Left cardiac atrium (tissue), 4 donors: Measurements from ENCODE around the gene OCEL1. TPM values are rescaled to one million over a fixed set of nuclear protein-coding genes. Genes with fewer than 3 reads are reported as not detected.

ENCODE experiments used
- ATAC-seq, 2 donors: fragments of 200-7000 bp; cut with Tn5 transposase; one replicate each; pipeline ENCODE4 v1.9.1; 2020; ENCODE audit warnings: mild to moderate bottlenecking in 2 of 2, moderate library complexity in 2 of 2
- DNase-seq: peaks from one replicate; pipeline ENCODE4 v3.0.0-alpha.2; 2020
- intact Hi-C, 2 donors: fragments of 100-400 bp; cut with DNase I; formaldehyde crosslinking; loops; one replicate each; pipeline versions ENCODE4 v1.14.1 to v1.15.1; 2022 to 2023
- total RNA-seq, 2 donors: library from RNA; stranded (reverse); fragmentation: NEBNext Ultra II Directional; extraction: Animal tissue kit (Norgen Biotek cat#: 25700); gene quantifications; one replicate each; pipeline ENCODE4 v1.2.1, GENCODE V29; 2021
- donor health status: DM: no; HTN: yes; CAD: no.
- donor health status: DM: no; HTN: yes; CAD: no; lungs with severe emphysema.
- donor health status: DM: yes; HTN: yes; CAD: no.
- donor health status: Dilated cardiomyopathy.

The OCEL1 gene
- total RNA-seq, 2 donors from 2014 or later: 18.7 to 25.3 TPM

DNA sequence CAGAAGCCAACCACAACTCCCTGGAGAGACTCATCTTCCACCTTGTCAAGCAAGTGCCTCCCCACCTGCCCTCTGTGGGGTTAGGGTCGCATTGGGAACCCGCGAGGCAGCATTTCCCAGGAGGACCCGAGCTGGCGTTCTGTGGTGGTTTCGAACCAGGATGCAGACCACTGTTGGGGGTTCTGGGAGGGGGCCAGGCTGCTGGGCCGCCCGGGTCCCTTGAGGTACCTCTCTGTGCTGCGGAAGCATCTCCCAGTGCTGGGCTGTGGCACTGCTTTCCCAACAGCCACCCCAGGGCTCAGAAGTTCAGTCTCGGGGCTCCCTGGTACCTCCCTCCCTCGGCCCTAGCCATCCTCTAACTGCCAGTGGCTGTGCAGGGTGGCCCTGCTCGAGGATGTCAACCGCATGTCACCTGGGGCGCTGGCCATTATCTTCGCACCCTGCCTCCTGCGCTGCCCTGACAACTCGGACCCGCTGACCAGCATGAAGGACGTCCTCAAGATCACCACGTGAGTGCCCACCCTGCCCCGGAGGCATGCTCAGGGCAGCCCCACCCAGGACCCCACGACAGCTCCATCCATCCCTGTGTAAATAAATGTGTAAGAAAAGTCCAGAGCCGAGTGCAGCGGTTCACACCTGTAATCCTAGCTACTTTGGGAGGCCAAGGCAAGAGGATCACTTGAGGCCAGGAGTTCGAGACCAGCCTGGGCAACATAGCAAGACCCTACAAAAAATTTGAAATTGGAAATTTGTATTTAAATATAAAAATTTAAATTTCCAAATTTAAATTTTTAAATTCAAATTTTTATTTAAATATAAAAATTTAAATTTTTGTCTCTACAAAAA lies 19.1 kb upstream of the OCEL1 start:
- intact Hi-C loops: loop anchor here in 1 of 2 donors (10.0 kb wide), 1 partner anchor 78 kb away; the partner anchor contains the start of gene ANKLE1
- no peak for DNase-seq
- no peak for ATAC-seq

DNA sequence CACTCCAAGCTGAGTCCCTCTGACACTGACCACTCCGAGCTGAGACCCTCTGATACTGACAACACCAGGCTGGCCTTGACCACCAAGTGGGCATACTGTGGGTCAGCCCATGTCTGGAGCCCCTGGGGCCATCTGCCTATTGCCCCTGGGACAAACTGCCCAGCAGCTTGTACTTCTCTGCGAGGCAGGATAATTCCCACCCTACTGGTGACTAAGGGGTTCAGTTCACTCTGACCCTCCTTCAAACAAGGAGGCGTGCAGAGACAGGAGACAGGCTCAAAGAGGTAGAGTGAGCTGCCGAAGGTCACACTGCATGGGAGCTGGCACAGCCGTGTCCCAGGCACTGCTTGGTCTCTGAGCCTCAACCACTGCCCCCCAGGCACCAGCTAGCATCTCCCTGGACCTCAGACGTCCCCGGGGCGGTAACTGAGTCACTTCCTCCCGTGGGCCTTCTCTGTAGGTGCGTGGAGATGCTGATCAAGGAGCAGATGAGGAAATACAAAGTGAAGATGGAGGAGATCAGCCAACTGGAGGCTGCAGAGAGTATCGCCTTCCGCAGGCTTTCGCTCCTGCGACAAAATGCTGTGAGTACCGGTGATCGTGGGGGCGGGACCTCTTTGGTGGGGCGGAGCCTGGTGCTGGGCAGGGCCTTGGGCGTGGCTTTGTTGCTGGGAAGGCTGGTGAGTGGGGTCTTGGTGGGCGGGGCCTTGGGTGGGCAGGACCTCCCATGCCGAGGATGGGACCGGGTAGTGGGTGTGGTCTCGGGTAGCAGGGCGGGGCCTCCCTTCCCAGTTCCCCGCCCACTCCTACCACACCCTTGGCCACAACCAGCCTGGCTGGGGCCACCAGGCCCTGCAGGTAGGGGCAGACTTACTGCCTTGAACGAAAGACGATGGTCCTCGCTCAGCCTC lies 16.6 kb upstream of the OCEL1 start:
- DNase-seq: no peak
- peak in 1 of 2 donors; percentile 11 for ATAC-seq
- intact Hi-C loops: loop anchor here in 1 of 2 donors (10.0 kb wide), 1 partner anchor 75 kb away; the partner anchor contains the start of gene ANKLE1

DNA sequence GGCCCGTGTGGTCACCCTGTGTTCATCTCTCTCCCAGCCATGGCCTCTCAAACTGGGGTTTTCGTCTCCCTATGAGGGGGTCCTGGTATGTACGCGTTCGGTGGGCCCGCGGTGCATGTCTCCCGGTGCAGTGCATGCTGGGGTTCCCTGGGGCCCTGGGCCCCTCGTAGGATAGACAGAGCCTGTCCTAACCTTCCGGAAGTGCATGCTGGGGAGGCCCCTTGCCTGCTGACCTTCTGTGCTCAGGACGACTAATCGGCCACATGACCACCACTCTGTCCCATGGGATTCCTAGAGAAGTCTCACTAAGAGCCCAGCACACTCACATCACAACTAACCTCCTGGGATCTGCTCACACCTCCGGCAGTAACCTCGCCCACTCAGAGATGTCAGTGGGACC lies 15.7 kb upstream of the OCEL1 start:
- no peak for DNase-seq
- intact Hi-C loops: no loop called here

DNA sequence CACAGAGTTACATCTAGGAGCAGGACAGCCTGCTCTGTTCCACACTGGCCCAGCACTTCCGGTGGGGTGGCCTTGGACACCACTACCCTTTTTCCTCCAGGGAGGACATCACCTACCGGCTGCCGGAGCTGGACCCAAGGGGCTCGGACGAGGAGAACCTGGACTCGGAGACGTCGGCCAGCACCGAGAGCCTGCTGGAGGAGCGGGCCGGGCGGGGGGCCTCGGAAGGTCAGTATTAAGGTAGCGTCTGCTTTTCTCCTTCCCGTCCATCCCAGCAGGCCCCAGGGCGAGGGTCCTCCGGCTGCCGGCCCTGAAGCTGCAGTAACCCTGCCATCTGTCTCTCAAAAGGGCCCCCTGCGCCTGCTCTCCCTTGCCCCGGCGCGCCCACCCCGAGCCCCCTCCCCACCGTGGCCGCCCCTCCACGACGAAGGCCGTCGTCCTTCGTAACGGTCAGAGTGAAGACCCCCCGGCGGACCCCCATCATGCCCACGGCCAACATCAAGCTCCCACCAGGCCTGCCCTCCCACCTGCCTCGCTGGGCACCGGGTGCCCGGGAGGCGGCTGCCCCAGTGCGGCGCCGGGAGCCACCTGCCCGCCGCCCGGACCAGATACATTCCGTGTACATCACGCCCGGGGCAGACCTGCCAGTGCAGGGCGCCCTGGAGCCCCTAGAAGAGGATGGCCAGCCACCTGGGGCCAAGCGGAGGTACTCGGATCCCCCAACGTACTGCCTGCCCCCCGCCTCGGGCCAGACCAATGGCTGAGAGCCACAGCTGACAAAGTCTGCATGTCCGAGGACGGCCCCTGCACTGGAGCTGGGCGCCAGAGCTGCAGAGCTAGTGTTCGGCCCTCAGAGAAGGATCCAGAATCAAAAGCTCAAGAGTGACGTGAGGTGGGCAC lies 14.2 kb upstream of the OCEL1 start:
- DNase-seq: no peak
- intact Hi-C loops: no loop called here
- ATAC-seq: no peak

More for the DNA sequence above, 15.7 kb upstream of the OCEL1 start:
- no peak for ATAC-seq

DNA sequence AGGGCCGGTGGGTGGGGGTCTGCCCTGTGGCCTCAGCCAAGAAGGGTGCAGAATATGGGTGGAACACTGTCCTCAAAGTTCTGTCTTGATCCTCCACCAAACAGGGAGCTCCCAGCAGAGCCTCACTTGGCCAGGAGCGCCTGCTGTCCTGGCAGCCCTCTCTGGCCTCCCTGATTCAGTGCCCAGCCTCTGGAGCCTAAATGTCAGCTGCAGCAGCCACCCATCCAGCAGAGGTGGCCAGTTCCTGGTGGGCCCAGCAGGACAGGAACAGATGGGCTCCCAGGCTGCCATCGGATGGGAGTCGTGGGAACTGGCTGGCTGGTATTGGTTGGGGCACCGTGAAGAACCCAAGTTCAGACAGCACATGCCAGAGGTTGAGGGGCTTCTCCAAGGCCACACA lies 12.7 kb upstream of the OCEL1 start:
- no peak for DNase-seq

DNA sequence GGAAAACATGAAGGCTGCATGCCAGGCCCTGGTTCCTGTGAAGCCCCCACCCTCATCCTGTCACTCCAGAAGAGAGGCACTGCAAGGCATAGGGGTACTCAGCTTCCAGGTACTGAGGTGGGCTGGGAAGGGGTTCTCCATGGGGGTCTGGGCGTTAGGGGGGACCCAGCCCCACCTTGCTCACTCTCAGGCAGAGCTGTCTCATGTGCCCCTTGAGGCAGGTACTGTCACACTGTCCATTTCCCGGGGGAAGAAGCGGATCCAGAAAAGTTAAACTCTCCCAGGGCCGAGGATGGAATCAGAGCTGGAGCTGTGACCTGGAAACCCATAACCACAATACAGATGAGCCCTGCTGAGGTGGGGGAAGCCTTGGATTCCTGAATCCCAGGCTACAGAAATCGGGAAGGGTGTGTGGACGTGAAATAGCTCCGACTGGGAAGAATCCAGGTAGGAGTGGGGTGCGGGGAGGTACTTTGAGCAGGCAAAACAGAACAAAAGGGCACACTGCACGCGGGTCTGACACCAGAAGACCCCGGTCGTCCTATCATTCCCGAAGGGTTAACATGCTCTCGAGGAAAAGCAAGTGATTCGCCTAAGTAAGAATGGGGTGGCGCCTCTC lies 11.4 kb upstream of the OCEL1 start:
- intact Hi-C loops: loop anchor here in 1 of 2 donors (5.0 kb wide), 1 partner anchor 137 kb away; the partner anchor contains the start of genes HAUS8 and MYO9B
- no peak for ATAC-seq

More for the DNA sequence above, 12.7 kb upstream of the OCEL1 start:
- ATAC-seq: no peak
- intact Hi-C loops: no loop called here

DNA sequence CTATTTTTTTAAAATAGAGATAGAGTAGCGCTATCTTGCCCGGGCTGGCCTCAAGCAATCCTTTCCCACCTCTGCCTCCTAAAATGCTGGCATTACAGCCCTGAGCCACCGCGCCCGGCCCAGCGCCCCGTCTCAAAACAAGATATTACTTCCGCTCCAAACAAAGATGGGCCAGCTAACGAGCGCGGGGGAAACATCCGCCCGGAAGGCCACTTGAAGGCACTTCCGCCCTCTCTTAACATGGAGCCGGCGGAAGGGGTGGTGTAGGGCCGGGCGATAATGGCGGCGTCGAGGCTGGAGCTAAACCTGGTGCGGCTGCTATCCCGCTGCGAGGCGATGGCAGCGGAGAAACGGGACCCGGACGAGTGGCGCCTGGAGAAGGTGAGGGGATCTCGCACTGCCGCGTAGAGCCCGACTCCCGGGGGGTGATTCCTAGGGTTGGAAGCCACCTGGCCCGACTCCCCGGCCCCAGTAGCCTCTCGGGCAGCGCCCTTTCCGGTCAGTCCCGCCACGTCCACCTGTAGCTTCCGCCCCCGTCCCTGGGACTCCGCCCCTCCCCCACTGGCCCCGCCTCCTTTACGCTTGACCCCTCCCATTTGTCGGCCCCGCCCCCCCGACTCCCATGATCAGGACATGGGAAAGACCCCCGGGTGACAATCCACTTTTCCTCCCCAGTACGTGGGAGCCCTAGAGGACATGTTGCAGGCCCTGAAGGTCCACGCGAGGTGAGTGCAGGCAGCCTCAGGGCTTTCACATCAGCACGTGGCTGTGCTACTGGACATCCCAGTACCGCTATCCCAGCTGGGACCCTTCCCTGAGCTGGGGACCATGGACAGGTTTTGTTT lies 10.7 kb upstream of the OCEL1 start, which contains the start of gene USE1:
TSS of gene USE1 (plus strand) at position 231 of the 845 bp plus-strand sequence. CDS start at position 280, 49 bp downstream.
- peak; percentile 93 to 96 for ATAC-seq
- peak; percentile 92 for DNase-seq
- intact Hi-C loops: loop anchor here in 1 of 2 donors (5.0 kb wide), 1 partner anchor 138 kb away; the partner anchor contains the start of genes HAUS8 and MYO9B

More for the DNA sequence above, 11.4 kb upstream of the OCEL1 start:
- DNase-seq: no peak

DNA sequence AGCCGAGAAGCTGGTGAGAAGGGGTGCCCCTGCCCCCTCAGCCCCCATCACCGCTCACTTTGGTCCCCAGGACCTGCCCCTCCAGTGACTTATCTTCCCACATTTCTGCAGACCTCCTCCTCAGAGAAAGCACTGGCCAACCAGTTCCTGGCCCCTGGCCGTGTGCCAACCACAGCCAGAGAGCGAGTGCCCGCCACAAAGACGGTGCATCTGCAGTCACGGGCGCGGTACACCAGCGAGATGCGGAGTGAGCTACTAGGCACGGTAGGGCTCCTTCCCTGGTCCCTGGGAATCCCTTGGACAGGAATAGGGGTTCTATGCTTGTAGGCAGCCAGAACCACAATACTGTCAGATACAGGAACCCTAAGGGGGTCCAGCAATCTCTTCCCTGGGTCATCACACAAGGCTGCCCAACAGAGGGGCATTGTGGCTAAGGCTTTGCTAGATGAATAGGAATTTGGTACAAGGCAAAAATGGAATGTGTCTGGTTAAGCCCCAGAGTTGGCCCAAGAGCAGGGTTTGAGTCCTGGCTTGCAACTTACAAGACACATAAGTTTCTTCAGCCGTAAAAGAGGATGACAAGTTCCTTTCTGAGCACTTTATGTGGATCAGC lies 9.9 kb upstream of the OCEL1 start:
- DNase-seq: no peak
- intact Hi-C loops: loop anchor here in 1 of 2 donors (5.0 kb wide), 1 partner anchor 139 kb away; the partner anchor contains the start of genes HAUS8 and MYO9B
- ATAC-seq: no peak

DNA sequence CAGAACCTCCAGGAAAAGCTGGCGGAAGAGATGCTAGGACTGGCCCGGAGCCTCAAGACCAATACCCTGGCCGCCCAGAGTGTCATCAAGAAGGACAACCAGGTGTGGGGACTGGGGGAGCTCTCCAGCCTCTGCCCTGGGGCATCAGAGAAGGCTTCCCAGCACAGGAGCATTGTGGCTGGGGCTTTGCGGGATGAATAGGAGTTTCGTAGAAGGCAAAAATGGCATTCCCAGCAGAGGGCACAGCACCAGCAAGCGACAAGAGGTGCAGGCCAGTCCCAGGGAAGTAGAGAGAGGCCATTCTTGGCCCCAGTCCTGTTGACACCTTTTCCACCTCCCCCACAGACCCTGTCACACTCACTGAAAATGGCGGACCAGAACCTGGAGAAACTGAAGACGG lies 6.7 kb upstream of the OCEL1 start:
- DNase-seq (no peak), ATAC-seq (no peak)
- intact Hi-C loops: loop anchor here in 1 of 2 donors (5.0 kb wide), 1 partner anchor 142 kb away; the partner anchor contains the start of genes HAUS8 and MYO9B

DNA sequence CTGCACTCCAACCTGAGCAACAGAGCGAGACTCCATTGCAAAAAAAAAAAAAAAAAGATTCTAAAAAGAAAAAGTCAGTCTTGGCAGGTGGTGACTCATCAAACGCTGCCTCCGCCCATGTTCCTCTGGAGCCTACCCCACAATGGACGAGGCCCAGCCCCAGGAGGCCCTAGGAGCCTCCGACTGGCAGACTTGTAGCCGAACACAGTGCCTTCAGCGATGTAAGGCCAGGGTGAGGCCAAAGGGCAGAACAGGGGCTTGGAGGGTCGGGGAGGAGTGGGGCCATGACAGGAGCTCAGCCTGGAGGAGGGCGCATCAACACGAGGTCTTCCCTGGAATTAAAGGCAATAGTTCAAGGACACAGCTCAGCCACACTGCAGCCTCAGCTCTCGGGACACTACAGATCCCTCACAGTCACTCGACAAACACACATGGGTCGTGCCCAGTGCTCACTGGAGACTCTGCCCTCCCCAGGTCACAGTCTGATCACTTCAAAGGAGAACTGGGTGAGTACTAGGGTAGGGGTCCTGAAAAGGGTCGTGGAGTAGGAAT lies 5.7 kb upstream of the OCEL1 start:
- DNase-seq: peak; percentile 70
- peak in 1 of 2 donors; percentile 40 for ATAC-seq
- intact Hi-C loops: no loop called here

DNA sequence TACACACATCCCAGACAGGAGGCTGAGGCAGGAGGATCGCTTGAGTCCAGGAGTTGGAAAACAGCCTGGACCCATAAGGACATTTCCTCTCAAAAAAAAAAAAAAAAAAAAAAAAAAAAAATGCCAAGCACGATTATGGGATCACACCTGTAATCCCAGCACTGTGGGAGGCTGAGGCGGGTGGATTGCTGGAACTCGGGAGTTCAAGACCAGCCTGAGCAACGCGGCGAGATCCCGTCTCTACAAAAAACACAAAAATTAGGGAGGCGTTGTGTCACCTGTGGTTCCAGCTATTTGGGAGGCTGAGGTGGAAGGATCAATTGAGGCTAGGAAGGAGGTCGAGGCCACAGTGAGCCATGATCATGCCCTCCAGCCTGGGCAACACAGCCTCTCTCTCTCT lies 973 bp upstream of the OCEL1 start:
- intact Hi-C loops: no loop called here
- DNase-seq (no peak), ATAC-seq (no peak)

DNA sequence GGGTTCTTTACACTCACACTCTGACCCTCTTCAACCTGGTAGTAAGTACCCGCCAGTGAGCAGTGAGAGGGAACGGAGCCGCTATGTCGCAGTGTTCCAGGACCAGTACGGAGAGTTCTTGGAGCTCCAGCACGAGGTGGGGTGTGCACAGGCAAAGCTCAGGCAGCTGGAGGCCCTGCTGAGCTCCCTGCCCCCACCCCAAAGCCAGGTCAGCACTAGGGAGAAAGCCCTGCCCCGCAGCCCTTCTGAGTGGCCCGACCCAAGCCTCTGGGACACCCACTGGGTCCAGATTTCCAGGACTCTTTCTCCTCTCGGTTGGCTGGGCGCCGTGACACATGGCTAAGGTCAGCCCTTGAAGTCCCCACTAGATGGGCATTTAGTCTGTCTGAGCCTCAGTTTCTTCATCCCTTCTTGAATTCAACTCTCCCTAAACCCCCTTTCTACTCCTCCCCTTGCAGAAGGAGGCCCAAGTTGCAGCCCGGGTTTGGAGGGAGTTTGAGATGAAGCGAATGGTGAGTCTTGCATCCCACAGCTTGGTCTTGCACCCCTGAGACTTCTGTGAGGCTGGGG lies 1.9 kb downstream of the OCEL1 start:
- intact Hi-C loops: no loop called here
- no peak for DNase-seq
- ATAC-seq: no peak

DNA sequence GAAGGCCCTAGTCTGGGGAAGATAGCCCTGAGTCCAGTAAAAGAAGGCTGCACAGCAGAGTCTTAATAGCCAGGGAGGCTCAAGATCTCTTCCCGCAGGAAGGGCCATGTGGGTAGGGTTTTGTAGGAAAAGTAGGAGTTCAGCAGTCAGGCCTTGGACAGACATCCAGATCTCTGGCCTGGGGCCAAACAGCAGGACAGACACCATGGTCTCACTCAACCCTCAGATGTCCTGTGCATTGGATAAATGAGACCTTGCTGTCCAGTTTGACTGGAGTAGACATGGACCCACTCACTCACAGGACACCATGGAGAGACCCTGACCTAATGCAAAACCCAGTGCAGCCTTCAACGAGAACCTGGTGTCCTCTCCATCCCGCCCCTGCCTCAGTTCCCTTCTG lies 3.9 kb downstream of the OCEL1 start:
- intact Hi-C loops: no loop called here
- ATAC-seq (no peak), DNase-seq (no peak)

DNA sequence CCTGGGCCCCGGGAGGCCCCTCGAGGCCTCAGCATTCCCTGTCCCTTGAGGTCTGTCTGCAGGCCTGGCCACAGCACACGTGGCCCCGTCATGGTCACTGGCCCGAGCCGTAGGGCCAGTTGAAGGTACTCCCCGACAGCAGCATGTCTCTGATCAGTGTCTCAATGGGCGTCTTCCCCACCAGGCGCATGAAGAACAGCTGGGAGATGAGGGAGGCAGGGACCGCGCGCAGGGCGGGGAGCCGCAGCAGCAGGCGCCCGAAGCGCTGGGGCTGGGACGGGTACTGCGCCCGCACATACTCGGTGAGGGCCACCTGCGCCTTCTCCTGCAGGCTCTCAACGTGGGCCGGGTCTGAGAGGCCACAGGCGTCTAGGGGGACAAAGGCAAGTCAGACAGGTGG lies 6.2 kb downstream of the OCEL1 start:
- intact Hi-C loops: no loop called here
- DNase-seq: no peak
- ATAC-seq: no peak

DNA sequence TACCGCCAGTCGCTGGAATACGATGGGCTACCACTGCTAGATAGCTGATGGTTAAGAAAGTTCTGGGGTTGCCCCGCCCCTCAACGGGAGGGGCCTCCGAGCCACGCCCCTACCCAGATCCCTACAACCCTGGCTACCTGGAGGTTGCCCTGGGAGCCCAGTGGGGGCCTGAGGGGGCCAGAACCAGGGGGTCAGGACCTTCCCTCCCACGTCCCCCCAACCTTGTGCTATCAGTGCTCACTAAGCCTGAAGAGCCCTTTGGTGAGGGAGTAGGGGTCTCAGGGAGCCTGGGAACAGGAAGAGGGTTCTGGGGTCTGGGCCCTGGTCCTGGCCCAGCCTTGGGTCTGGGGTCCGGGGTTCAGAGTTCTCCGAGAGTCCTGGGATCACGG lies 8.9 kb downstream of the OCEL1 start:
- intact Hi-C loops: loop anchor here in 1 of 2 donors (5.0 kb wide), 1 partner anchor 168 kb away; no protein-coding TSS in a partner anchor
- ATAC-seq: peak; percentile 65 to 81
- peak; percentile 66 for DNase-seq
